Measurements from ENCODE around the gene EXOC6B. TPM values are rescaled to one million over a fixed set of nuclear protein-coding genes. Genes with fewer than 3 reads are reported as not detected.

The EXOC6B gene
- total RNA-seq, 8 experiments from 2014 or later: 16.7 to 37.4 (median 25.3) TPM

DNA sequence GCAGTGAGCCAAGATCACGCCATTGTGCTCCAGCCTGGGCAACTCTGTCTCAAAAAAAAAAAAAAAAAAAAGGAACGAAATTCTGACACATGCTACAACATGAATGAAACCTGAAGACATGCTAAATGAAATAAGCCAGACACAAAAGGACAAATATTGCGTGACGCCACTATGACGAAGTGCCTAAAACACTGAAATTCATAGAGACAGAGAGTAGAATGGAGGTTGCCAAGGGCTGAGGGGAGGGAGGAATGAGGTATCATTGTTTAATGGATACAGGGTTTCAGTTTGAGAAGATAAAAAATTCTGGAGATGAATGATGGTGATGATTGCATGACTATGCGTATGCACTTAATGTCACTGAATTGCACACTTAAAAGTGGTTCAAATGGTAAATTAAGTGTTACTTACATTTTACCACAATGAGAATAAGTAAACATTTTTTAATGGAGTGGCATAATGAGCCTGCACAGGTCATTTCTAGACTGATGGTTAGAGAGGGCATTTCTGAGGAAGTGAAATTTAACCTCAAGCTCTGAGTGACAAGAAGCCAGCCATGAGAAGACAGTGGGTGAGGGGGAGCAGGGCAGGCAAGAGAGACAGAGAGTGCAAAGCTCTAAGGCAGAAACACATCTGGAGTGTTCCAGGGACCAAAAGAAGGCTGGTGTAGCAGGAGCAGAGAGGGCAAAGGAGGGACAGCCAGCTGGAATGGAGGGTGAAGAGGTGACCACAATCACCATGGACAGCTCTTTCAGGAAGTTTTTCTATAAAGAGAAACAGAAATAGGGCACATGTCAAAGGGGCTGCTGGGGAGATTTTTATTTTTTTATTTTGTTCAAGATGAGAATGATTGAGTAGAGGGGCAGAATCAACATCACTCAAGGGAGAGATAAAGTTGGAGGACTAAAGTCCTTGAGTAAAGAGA, 20.6 kb upstream of the EXOC6B start:
- WGBS, 10 experiments: 52 to 100% (median 83%) methylated on average over 1 to 6 of the region's 6 CpGs
- in situ Hi-C loops (cut with MboI; ENCODE audit: low pct_unique_long_range_greater_than_20kb in 2 of 9, low sequenced_read_pairs in 9 of 9, unreplicated experiment in 9 of 9): no loop called here
- peak in 1 of 8 experiments; percentile 26 for ATAC-seq (replicated peaks in 6 of 8)
- H3K4me3 ChIP-seq: no peak overlapping the region
- no peaks in the 10 kb centered on the region for H3K4me1 ChIP-seq (replicated peaks in 1 of 2)
- no peak overlapping the region for H3K27ac ChIP-seq

DNA sequence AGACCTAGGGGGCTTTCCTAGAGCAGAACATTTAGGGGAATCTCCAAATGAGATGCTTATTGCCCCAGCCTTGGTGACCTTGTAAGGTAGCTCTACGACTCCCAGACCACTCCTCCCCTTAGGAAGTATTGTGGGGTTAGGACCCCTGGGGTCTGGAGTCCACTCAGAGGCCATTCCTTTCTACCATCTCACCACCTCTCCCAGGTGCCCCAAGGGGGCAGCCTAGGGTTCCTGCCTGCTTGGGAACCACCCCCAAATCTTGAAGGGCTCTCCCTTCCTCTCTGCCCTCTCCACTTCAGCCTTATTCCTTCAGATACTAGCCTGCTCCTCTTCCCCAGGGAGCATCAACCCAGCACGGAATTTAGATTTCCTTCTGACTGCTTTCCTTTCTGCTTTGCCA, 17.5 kb upstream of the EXOC6B start:
- no peak overlapping the region for H3K4me3 ChIP-seq
- no peak for ATAC-seq (replicated peaks in 6 of 8)
- WGBS, 10 experiments: 40 to 75% (median 67%) methylated on average over 1 of the region's 2 CpGs; no CpG with 5 or more reads in 5 of the 10 experiments
- in situ Hi-C loops (cut with MboI; ENCODE audit: low pct_unique_long_range_greater_than_20kb in 2 of 9, low sequenced_read_pairs in 9 of 9, unreplicated experiment in 9 of 9): no loop called here
- no peaks in the 10 kb centered on the region for H3K4me1 ChIP-seq (replicated peaks in 1 of 2)
- H3K27ac ChIP-seq: no peak overlapping the region

- WGBS, 10 experiments: 6 to 69% (median 62%) methylated on average over 2 of the region's 3 CpGs; no CpG with 5 or more reads in 5 of the 10 experiments
- H3K27ac ChIP-seq: no peak overlapping the region
- in situ Hi-C loops (cut with MboI; ENCODE audit: low pct_unique_long_range_greater_than_20kb in 2 of 9, low sequenced_read_pairs in 9 of 9, unreplicated experiment in 9 of 9): no loop called here
- ATAC-seq (replicated peaks in 6 of 8): peak in 5 of 8 experiments; percentile 93 to 100 (median 97)
- no peaks in the 10 kb centered on the region for H3K4me1 ChIP-seq (replicated peaks in 1 of 2)
- no peak overlapping the region for H3K4me3 ChIP-seq
Measured at GRCh38 chr2:72841462-72842125, 15.8 kb upstream of the EXOC6B start.

- ATAC-seq (replicated peaks in 6 of 8): peak in 3 of 8 experiments; percentile 18 to 62 (median 57)
- in situ Hi-C loops (cut with MboI; ENCODE audit: low pct_unique_long_range_greater_than_20kb in 2 of 9, low sequenced_read_pairs in 9 of 9, unreplicated experiment in 9 of 9): no loop called here
- WGBS, 10 experiments: 30 to 100% (median 89%) methylated on average over 1 to 2 of the region's 2 CpGs; no CpG with 5 or more reads in 2 of the 10 experiments
- Histone ChIP-seq H3K4me1 (replicated peaks in 1 of 2) (no peaks in the 10 kb centered on the region), H3K27ac (no peak overlapping the region), H3K4me3 (no peak overlapping the region)
Measured at GRCh38 chr2:72840066-72840465, 14.2 kb upstream of the EXOC6B start.

DNA sequence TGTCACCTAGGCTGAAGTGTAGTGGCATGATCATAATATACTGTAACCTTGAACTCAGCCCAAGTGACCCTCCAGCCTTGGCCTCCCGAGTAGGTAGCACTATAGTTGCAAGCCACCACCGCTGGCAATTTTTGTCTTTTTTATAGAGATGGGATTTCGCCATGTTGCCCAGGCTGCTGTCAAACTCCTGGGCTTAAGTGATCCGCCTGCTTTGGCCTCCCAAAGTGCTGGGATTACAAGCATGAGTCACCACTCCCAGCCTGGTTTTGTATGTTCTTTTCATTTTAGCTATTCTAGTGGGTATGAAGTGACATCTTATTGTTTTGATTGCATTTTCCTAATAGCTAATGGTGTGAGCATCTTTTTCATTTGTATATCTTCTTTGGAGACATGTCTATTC, 11.3 kb upstream of the EXOC6B start:
- no peaks in the 10 kb centered on the region for H3K4me1 ChIP-seq (replicated peaks in 1 of 2)
- in situ Hi-C loops (cut with MboI; ENCODE audit: low pct_unique_long_range_greater_than_20kb in 2 of 9, low sequenced_read_pairs in 9 of 9, unreplicated experiment in 9 of 9): no loop called here
- no peak overlapping the region for H3K4me3 ChIP-seq
- ATAC-seq (replicated peaks in 6 of 8): peak in 2 of 8 experiments; percentile 20 to 62
- WGBS, 10 experiments: 27 to 83% (median 68%) methylated on average over 1 to 4 of the region's 4 CpGs; no CpG with 5 or more reads in 4 of the 10 experiments
- H3K27ac ChIP-seq: no peak overlapping the region

- Histone ChIP-seq H3K4me3 (no peak overlapping the region), H3K27ac (no peak overlapping the region), H3K4me1 (replicated peaks in 1 of 2) (no peaks in the 10 kb centered on the region)
- ATAC-seq (replicated peaks in 6 of 8): no peak
- in situ Hi-C loops (cut with MboI; ENCODE audit: low pct_unique_long_range_greater_than_20kb in 2 of 9, low sequenced_read_pairs in 9 of 9, unreplicated experiment in 9 of 9): no loop called here
- WGBS, 10 experiments: 20 to 83% (median 46%) methylated on average over 1 of the region's 1 CpG; no CpG with 5 or more reads in 6 of the 10 experiments
Measured at GRCh38 chr2:72835403-72835802, 9.6 kb upstream of the EXOC6B start.

GRCh38 chr2:72834596-72834995, 8.8 kb upstream of the EXOC6B start:
- no peak for ATAC-seq (replicated peaks in 6 of 8)
- WGBS, 10 experiments: 0 to 63% (median 40%) methylated on average over 1 of the region's 1 CpG; no CpG with 5 or more reads in 3 of the 10 experiments
- no peak overlapping the region for H3K4me3 ChIP-seq
- in situ Hi-C loops (cut with MboI; ENCODE audit: low pct_unique_long_range_greater_than_20kb in 2 of 9, low sequenced_read_pairs in 9 of 9, unreplicated experiment in 9 of 9): no loop called here
- no peaks in the 10 kb centered on the region for H3K4me1 ChIP-seq (replicated peaks in 1 of 2)
- no peak overlapping the region for H3K27ac ChIP-seq

DNA sequence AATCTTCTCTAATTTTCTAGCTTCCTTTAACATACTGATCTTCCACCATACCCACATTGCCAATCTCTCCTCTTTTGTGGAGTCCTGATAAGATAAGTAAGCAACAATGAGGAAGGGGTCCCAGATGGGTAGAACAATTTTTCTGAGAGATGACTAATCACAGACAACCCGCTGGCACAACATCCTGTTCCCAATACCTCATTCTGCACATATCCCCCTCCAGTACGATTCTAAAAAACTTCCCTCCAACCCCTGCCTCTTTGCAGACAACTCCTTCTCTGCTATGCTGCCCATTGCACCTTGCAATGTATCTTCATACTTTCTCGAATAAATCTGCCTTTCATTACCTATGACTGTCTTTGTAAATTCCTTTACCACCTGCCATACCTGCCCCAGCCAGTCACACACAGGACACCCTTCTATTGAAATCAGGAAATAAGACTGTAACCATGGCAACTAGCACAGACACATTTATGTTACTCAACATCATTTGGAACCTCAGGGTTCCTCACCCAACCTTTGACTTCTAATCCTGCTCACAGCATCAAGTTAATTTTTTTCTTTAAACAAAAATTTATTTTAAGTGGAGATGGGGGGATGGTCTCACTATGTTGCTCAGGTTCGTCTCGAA, 7.4 kb upstream of the EXOC6B start:
- no peak overlapping the region for H3K27ac ChIP-seq
- H3K4me3 ChIP-seq: no peak overlapping the region
- ATAC-seq (replicated peaks in 6 of 8): no peak
- in situ Hi-C loops (cut with MboI; ENCODE audit: low pct_unique_long_range_greater_than_20kb in 2 of 9, low sequenced_read_pairs in 9 of 9, unreplicated experiment in 9 of 9): no loop called here
- H3K4me1 ChIP-seq (replicated peaks in 1 of 2): no peaks in the 10 kb centered on the region
- WGBS, 10 experiments: 0 to 85% (median 76%) methylated on average over 1 to 5 of the region's 5 CpGs

DNA sequence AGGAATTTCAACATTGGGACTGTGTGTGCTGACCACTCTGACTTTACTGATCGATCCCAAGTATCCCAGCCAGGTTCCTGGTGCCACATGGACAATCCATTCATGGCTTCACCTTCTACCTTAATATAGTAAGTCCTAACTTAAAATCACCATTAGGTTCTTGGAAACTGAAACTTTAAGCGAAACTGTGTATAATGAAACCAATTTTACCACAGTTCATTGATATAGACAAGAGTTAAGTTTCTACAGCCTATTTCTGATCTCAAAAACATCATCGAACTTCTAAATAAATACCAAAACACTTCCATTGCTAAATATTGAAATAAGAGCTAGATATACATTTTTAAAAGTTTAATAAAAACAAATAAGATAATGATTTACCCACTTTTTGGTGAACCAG, 4.4 kb upstream of the EXOC6B start:
- Histone ChIP-seq H3K4me1 (replicated peaks in 1 of 2) (no peaks in the 10 kb centered on the region), H3K4me3 (no peak overlapping the region), H3K27ac (no peak overlapping the region)
- in situ Hi-C loops (cut with MboI; ENCODE audit: low pct_unique_long_range_greater_than_20kb in 2 of 9, low sequenced_read_pairs in 9 of 9, unreplicated experiment in 9 of 9): no loop called here
- WGBS, 10 experiments: 13 to 100% (median 74%) methylated on average over 1 to 3 of the region's 3 CpGs
- no peak for ATAC-seq (replicated peaks in 6 of 8)

DNA sequence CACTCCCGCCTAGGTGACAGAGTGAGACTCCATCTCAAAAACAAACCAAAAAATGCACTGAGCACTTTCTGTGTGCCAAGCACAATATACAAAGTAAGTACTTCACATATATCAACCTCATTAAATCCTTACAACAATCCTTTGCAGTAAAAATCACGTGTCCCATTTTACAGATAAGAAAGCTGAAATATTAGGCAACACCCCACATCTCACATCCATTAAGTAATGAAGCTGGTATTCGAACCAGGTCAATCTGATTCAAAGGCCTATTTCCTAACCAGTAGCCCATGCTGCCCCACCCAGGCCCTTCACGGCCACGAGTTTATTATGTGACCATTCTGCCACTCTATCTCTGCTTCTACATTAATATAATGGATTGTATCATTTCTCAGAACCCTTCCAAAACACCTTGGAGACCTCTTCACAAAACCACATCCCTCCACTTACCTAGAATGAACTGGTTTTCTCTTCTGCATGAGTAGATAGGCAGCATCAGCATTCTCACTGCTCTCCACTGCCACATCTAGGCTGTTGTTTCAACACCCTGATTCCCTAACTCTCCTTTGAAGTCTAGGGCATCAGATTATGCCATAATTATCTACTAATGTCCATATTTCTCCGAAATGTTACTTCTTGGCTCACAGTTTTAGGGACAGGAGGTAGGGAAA, 3.1 kb upstream of the EXOC6B start:
- 50 to 92% (median 73%) methylated on average over 2 to 4 of the region's 6 CpGs; no CpG with 5 or more reads in 4 of the 10 experiments for WGBS, 10 experiments
- peaks cover 3 to 8% of the 10 kb centered on the region in 2 donors for H3K4me1 ChIP-seq (replicated peaks in 1 of 2)
- no peak overlapping the region for H3K4me3 ChIP-seq
- H3K27ac ChIP-seq: no peak overlapping the region
- no peak for ATAC-seq (replicated peaks in 6 of 8)
- in situ Hi-C loops (cut with MboI; ENCODE audit: low pct_unique_long_range_greater_than_20kb in 2 of 9, low sequenced_read_pairs in 9 of 9, unreplicated experiment in 9 of 9): no loop called here

DNA sequence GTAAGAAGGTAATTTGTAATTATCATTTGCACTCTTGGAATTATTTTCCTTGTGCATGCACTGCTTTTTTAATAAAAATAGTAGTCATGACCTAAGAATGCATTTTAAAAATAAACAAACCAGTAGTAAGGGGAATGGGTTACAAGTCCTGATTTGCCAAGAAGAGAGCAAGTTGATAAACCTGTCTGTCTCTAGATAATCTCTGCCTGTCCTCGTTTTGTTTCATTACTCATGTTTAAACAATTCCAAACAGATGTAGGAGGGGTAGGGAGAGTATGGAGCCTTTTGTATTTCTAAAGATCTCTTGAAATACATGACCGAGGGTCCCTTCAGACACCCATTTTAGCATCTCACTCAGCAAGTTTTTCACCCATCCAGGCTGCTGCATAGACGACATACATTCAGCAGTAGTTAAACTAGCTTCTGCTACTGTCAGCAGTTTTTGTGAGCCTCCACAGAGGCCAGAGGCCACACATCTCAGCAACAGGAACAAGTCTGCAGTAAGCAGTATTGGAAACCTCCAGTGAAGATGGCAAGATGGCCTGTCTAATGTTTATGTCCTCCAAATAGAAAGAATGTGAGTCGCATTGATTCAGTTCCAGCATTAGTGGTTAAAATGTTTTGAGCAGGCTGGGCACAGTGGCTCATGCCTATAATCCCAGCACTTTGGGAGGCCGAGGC, 2.3 kb upstream of the EXOC6B start:
- no peak overlapping the region for H3K4me3 ChIP-seq
- in situ Hi-C loops (cut with MboI; ENCODE audit: low pct_unique_long_range_greater_than_20kb in 2 of 9, low sequenced_read_pairs in 9 of 9, unreplicated experiment in 9 of 9): no loop called here
- peaks cover 3 to 8% of the 10 kb centered on the region in 2 donors for H3K4me1 ChIP-seq (replicated peaks in 1 of 2)
- no peak overlapping the region for H3K27ac ChIP-seq
- WGBS, 10 experiments: 0 to 100% (median 31%) methylated on average over 1 to 5 of the region's 5 CpGs; no CpG with 5 or more reads in 1 of the 10 experiments
- no peak for ATAC-seq (replicated peaks in 6 of 8)

DNA sequence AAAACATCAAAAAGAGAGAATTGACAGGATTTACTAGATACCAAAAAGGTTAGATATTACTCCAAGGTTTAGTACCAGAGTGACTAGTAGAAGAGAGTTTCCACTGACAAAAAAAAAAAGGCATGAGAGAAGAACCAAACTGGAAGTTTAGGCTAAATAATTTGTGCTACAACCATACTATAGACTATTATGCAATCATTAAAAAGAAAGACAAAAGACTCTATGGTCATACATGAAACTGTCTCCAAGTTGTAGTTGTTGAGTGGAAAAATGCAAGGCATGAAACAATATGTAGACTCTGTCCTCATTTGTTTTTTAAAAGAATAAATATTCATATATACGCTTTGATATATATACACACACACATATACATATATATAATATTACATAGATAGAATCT, 1.7 kb upstream of the EXOC6B start:
- no peak for ATAC-seq (replicated peaks in 6 of 8)
- Histone ChIP-seq H3K4me3 (no peak overlapping the region), H3K4me1 (replicated peaks in 1 of 2) (peaks cover 3 to 8% of the 10 kb centered on the region in 2 donors), H3K27ac (no peak overlapping the region)
- in situ Hi-C loops (cut with MboI; ENCODE audit: low pct_unique_long_range_greater_than_20kb in 2 of 9, low sequenced_read_pairs in 9 of 9, unreplicated experiment in 9 of 9): no loop called here
- WGBS, 10 experiments: 43 to 100% (median 100%) methylated on average over 1 of the region's 1 CpG; no CpG with 5 or more reads in 3 of the 10 experiments
